Measurements from ENCODE around the gene CUL2. TPM values are rescaled to one million over a fixed set of nuclear protein-coding genes. Genes with fewer than 3 reads are reported as not detected.
A peak's percentile ranks its signal among the peaks of the same experiment; 100 is the strongest.

The CUL2 gene
- total and polyA plus RNA-seq, 5 donors, result 11.7 to 33.1 (median 28.2) TPM

- intact Hi-C loops (cut with DNase I), result loop anchor here in 3 of 4 donors (5.0 to 10.0 kb wide), 2 partner anchors 71 to 209 kb away; partner anchors contain the start of gene CCNY (in 1 of the 3)
- 79% methylated on average over 13 of the region's 13 CpGs for WGBS
These were observed 36.0 kb upstream of the CUL2 start for GRCh38 chr10:35126062-35126529.

GRCh38 chr10:35124540-35124939 lies 34.4 kb upstream of the CUL2 start:
- intact Hi-C loops (cut with DNase I), result loop anchor here (5.0 to 10.0 kb wide), 3 partner anchors 73 to 210 kb away; partner anchors contain the start of gene CCNY (in 1 of the 4)
- H3K4me1 ChIP-seq (ENCODE audit: control insufficient read depth, insufficient read depth, low read length), result peaks cover 3% of the 10 kb centered on the region
- no peak for ATAC-seq
- H3K27me3 ChIP-seq (ENCODE audit: control insufficient read depth, insufficient read depth), result no peaks in the 10 kb centered on the region
- DNase-seq, result no peak
- 53% methylated on average over 6 of the region's 6 CpGs for WGBS
- no peaks in the 10 kb centered on the region for H3K9me3 ChIP-seq (ENCODE audit: control insufficient read depth, low read length)
- no peak overlapping the region for H3K27ac ChIP-seq (ENCODE audit: low read length)
- no peak overlapping the region for H3K4me3 ChIP-seq (ENCODE audit: low read length)

More at GRCh38 chr10:35126062-35126529, 36.0 kb upstream of the CUL2 start:
- ATAC-seq, result no peak
- H3K4me3 ChIP-seq (ENCODE audit: low read length), result peak overlapping the region; percentile 55
- peak in 1 of 3 donors; percentile 60 for DNase-seq
- peaks cover 3% of the 10 kb centered on the region for H3K4me1 ChIP-seq (ENCODE audit: control insufficient read depth, insufficient read depth, low read length)
- no peaks in the 10 kb centered on the region for H3K27me3 ChIP-seq (ENCODE audit: control insufficient read depth, insufficient read depth)
- H3K9me3 ChIP-seq (ENCODE audit: control insufficient read depth, low read length), result no peaks in the 10 kb centered on the region
- H3K27ac ChIP-seq (ENCODE audit: low read length), result peak overlapping the region; percentile 87

GRCh38 chr10:35119378-35119777 lies 29.2 kb upstream of the CUL2 start:
- intact Hi-C loops (cut with DNase I), result loop anchor here in 1 of 4 donors (2.0 kb wide), 1 partner anchor 99 kb away; no protein-coding TSS in a partner anchor
- Histone ChIP-seq H3K27me3 (ENCODE audit: control insufficient read depth, insufficient read depth) (no peaks in the 10 kb centered on the region), H3K4me1 (ENCODE audit: control insufficient read depth, insufficient read depth, low read length) (no peaks in the 10 kb centered on the region), H3K4me3 (ENCODE audit: low read length) (no peak overlapping the region), H3K27ac (ENCODE audit: low read length) (no peak overlapping the region), H3K9me3 (ENCODE audit: control insufficient read depth, low read length) (no peaks in the 10 kb centered on the region)
- DNase-seq (no peak), ATAC-seq (no peak)
- WGBS, result 85% methylated on average over 1 of the region's 1 CpG

DNA sequence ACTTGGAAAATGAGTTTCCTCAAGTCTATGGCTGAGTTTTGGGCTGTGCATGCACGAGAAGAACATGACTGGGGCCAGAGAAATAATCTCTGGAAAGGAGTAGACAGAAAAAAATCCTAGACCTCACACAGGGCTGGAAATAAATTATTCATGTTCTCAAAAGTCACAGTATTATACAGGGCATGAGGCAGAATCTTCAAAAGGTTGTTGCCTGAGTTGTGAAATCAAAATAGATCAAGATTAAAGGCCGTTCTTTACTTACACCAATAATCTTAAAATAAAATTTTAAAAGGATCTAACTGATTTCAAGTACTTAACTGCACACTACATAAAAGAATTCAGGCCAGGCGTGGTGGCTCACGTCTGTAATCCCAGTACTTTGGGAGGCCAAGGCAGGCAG lies 22.4 kb upstream of the CUL2 start:
- intact Hi-C loops (cut with DNase I), result no loop called here
- Histone ChIP-seq H3K4me1 (ENCODE audit: control insufficient read depth, insufficient read depth, low read length) (no peaks in the 10 kb centered on the region), H3K27ac (ENCODE audit: low read length) (no peak overlapping the region), H3K4me3 (ENCODE audit: low read length) (no peak overlapping the region), H3K27me3 (ENCODE audit: control insufficient read depth, insufficient read depth) (no peaks in the 10 kb centered on the region), H3K9me3 (ENCODE audit: control insufficient read depth, low read length) (no peaks in the 10 kb centered on the region)
- WGBS, result 77% methylated on average over 4 of the region's 4 CpGs
- no peak for ATAC-seq
- DNase-seq, result no peak

DNA sequence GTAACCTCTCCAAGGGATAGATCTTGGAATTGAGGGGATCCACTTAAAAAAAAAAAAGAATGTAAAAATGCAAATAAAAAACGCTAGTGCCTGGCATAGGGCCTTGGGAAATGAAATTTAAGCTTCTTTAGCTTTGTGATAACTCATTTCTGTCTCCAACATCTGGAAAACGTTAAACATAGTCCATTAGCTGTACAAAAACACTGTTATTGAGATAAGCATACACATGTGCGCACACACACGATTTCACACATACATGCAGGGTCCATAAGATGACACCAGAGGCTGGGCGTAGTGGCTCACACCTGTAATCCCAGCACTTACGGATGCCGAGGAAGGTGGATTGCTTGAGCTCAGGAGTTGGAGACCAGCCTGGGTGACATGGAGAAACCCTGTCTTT lies 13.7 kb upstream of the CUL2 start:
- DNase-seq, result no peak
- no peaks in the 10 kb centered on the region for H3K27me3 ChIP-seq (ENCODE audit: control insufficient read depth, insufficient read depth)
- 55% methylated on average over 7 of the region's 7 CpGs for WGBS
- H3K27ac ChIP-seq (ENCODE audit: low read length), result no peak overlapping the region
- no peak for ATAC-seq
- H3K4me3 ChIP-seq (ENCODE audit: low read length), result no peak overlapping the region
- H3K9me3 ChIP-seq (ENCODE audit: control insufficient read depth, low read length), result no peaks in the 10 kb centered on the region
- H3K4me1 ChIP-seq (ENCODE audit: control insufficient read depth, insufficient read depth, low read length), result no peaks in the 10 kb centered on the region
- intact Hi-C loops (cut with DNase I), result no loop called here

GRCh38 chr10:35097510-35097909 lies 7.4 kb upstream of the CUL2 start:
- 88% methylated on average over 1 of the region's 1 CpG for WGBS
- no peaks in the 10 kb centered on the region for H3K9me3 ChIP-seq (ENCODE audit: control insufficient read depth, low read length)
- intact Hi-C loops (cut with DNase I), result no loop called here

DNA sequence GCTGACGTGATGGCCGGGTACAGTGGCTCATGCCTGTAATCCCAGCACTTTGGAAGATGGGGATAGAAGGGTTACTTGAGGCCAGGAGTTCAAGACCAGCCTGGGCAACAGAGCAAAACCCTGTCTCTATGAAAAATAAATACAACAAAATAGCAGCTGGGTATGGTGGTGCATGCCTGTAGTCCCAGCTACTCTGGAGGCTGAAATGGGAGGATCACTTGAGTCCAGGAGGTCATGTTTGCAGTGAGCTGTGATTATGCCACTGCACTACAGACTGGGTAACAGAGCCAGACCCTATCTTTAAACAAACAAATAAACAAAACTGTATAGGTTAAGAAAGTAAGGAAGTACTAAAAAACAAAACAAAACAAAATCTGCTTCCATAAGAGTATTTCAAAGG lies 6.2 kb upstream of the CUL2 start:
- ATAC-seq (no peak), DNase-seq (no peak)
- WGBS, result 62% methylated on average over 2 of the region's 2 CpGs
- Histone ChIP-seq H3K4me3 (ENCODE audit: low read length) (no peak overlapping the region), H3K27ac (ENCODE audit: low read length) (no peak overlapping the region), H3K4me1 (ENCODE audit: control insufficient read depth, insufficient read depth, low read length) (no peaks in the 10 kb centered on the region), H3K9me3 (ENCODE audit: control insufficient read depth, low read length) (no peaks in the 10 kb centered on the region), H3K27me3 (ENCODE audit: control insufficient read depth, insufficient read depth) (no peaks in the 10 kb centered on the region)
- intact Hi-C loops (cut with DNase I), result no loop called here

More at GRCh38 chr10:35097510-35097909, 7.4 kb upstream of the CUL2 start:
- H3K4me1 ChIP-seq (ENCODE audit: control insufficient read depth, insufficient read depth, low read length), result no peaks in the 10 kb centered on the region
- ATAC-seq (no peak), DNase-seq (no peak)
- no peak overlapping the region for H3K4me3 ChIP-seq (ENCODE audit: low read length)
- H3K27me3 ChIP-seq (ENCODE audit: control insufficient read depth, insufficient read depth), result no peaks in the 10 kb centered on the region
- H3K27ac ChIP-seq (ENCODE audit: low read length), result no peak overlapping the region

GRCh38 chr10:35092851-35093250 lies 2.7 kb upstream of the CUL2 start:
- H3K27ac ChIP-seq (ENCODE audit: low read length), result no peak overlapping the region
- DNase-seq (no peak), ATAC-seq (no peak)
- intact Hi-C loops (cut with DNase I), result no loop called here
- H3K27me3 ChIP-seq (ENCODE audit: control insufficient read depth, insufficient read depth), result no peaks in the 10 kb centered on the region
- no peaks in the 10 kb centered on the region for H3K4me1 ChIP-seq (ENCODE audit: control insufficient read depth, insufficient read depth, low read length)
- 67% methylated on average over 1 of the region's 1 CpG for WGBS
- no peak overlapping the region for H3K4me3 ChIP-seq (ENCODE audit: low read length)
- no peaks in the 10 kb centered on the region for H3K9me3 ChIP-seq (ENCODE audit: control insufficient read depth, low read length)

GRCh38 chr10:35091994-35092790 lies 2.1 kb upstream of the CUL2 start:
- H3K27me3 ChIP-seq (ENCODE audit: control insufficient read depth, insufficient read depth), result no peaks in the 10 kb centered on the region
- H3K4me1 ChIP-seq (ENCODE audit: control insufficient read depth, insufficient read depth, low read length), result no peaks in the 10 kb centered on the region
- H3K27ac ChIP-seq (ENCODE audit: low read length), result no peak overlapping the region
- DNase-seq (no peak), ATAC-seq (no peak)
- 97% methylated on average over 11 of the region's 11 CpGs for WGBS
- no peaks in the 10 kb centered on the region for H3K9me3 ChIP-seq (ENCODE audit: control insufficient read depth, low read length)
- intact Hi-C loops (cut with DNase I), result no loop called here
- no peak overlapping the region for H3K4me3 ChIP-seq (ENCODE audit: low read length)

DNA sequence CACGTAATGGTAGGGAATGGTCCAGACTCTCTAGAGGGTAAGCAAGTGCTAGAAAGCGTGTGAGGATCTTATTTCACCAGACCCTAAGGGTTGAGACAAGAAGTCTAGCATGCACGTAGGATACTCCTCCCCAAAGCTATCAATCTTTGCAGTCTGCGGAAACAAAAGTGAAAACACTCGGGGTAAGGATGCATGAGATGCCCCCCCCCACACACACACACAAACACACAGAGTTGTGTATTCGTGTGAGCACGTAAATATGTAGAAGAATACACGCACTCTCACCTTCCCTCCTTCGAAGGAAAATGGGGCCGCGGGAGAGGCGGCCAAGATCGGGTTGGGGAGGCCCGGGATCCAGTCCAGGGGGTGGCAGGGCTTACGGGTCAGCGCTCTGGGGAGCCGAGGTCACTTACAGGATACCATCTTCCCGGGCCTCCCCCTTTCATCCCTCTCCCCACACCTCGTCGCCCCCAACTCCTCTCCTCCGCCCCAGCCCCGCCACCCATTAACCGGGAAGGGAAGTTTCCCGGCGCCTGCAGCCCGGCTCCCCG lies 455 bp downstream of the CUL2 start:
- no peaks in the 10 kb centered on the region for H3K9me3 ChIP-seq (ENCODE audit: control insufficient read depth, low read length)
- no peaks in the 10 kb centered on the region for H3K27me3 ChIP-seq (ENCODE audit: control insufficient read depth, insufficient read depth)
- ATAC-seq (peak; percentile 17 to 43), DNase-seq (no peak)
- intact Hi-C loops (cut with DNase I), result no loop called here
- WGBS, result under 1% methylated on average over 27 of the region's 27 CpGs
- H3K27ac ChIP-seq (ENCODE audit: low read length), result peak overlapping the region; percentile 97
- no peaks in the 10 kb centered on the region for H3K4me1 ChIP-seq (ENCODE audit: control insufficient read depth, insufficient read depth, low read length)
- peak overlapping the region; percentile 98 for H3K4me3 ChIP-seq (ENCODE audit: low read length)

GRCh38 chr10:35083242-35083641 lies 6.9 kb downstream of the CUL2 start:
- DNase-seq, result no peak
- WGBS, result 97% methylated on average over 1 of the region's 1 CpG
- intact Hi-C loops (cut with DNase I), result no loop called here

More at GRCh38 chr10:35083242-35083641, 6.9 kb downstream of the CUL2 start:
- H3K4me3 ChIP-seq (ENCODE audit: low read length), result no peak overlapping the region
- no peak for ATAC-seq
- H3K9me3 ChIP-seq (ENCODE audit: control insufficient read depth, low read length), result no peaks in the 10 kb centered on the region
- H3K27ac ChIP-seq (ENCODE audit: low read length), result no peak overlapping the region
- no peaks in the 10 kb centered on the region for H3K4me1 ChIP-seq (ENCODE audit: control insufficient read depth, insufficient read depth, low read length)
- H3K27me3 ChIP-seq (ENCODE audit: control insufficient read depth, insufficient read depth), result no peaks in the 10 kb centered on the region
